ENCODE data around the gene CDK14. TPM values are rescaled to one million over a fixed set of nuclear protein-coding genes. Genes with fewer than 3 reads are reported as not detected.

The CDK14 gene
- total and polyA plus RNA-seq, 10 of the 15 experiments (the other 5 are each of a cell fraction or from before 2014, with no cell fraction given): 6.5 to 61.3 (median 24.2) TPM

DNA sequence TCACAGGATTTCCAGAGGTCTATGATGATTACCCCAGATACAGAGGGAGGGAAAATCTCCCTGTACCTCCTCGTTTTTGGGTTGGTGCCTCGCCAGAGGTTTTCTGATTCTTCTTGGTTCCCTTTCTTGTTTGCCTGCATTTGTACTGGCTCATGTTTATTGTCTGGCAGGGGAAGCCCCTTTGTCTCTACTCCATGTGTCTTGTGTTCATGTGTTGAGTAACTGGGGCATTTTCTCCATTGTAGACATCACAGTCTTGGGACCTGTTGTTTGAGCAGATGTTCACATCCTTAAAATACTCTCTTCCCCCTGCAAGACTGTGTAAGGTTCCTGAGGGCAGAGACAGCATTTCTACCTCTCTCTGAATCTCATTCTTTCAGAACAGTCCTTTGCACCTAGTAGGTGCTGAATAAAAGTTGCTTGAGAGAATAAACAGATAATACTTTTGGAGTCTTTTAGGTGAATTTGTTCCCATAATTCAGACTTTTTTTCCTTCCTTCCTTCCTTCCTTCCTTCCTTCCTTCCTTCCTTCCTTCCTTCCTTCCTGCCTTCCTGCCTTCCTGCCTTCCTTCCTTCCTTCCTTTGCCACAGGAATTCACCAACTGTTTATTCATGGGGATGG, 25.1 kb downstream of the CDK14 start:
- ChIA-PET SMC1A (ENCODE audit: uncharacterized antibody, unreplicated experiment) (interaction anchor here (0.8 to 2.3 kb wide), 7 partner anchors 11 to 88 kb away, joined by 3 to 9 read pairs (median 6); no protein-coding TSS in a partner anchor), RAD21 (ENCODE audit: unreplicated experiment) (interaction anchor here (1.0 to 1.4 kb wide), 2 partner anchors 10 to 13 kb away, joined by 3 read pairs; no protein-coding TSS in a partner anchor), CTCF (interaction anchor here (1.2 to 4.3 kb wide), 3 partner anchors 9 to 413 kb away, joined by 3 to 22 read pairs (median 6); no protein-coding TSS in a partner anchor), POLR2A (no interaction called here)
- FAIRE-seq (no peak), DNase-seq (ENCODE audit: low read depth, low spot score) (no peak), ATAC-seq (peak; percentile 88)
- Histone ChIP-seq H4K20me1 (ENCODE audit: control insufficient read depth, insufficient read depth) (no peaks in the 10 kb centered on the region), H3K9me3 (replicated peaks; ENCODE audit: control insufficient read depth, insufficient read depth, low read length) (no peaks in the 10 kb centered on the region), H3K4me3 (no peak overlapping the region), H3K4me2 (ENCODE audit: control insufficient read depth, insufficient read depth) (no peak overlapping the region), H3K79me2 (ENCODE audit: control insufficient read depth, insufficient read depth, low read length) (no peaks in the 10 kb centered on the region), H3K9ac (ENCODE audit: control insufficient read depth, insufficient read depth, low read length) (no peak overlapping the region), H3K4me1 (ENCODE audit: control insufficient read depth, insufficient read depth, low read length) (no peaks in the 10 kb centered on the region), H3K27me3 (replicated peaks in 1 of 2; ENCODE audit: control insufficient read depth in 2 of 2, insufficient read depth in 2 of 2, low read length in 1 of 2) (no peaks in the 10 kb centered on the region), H3K27ac (ENCODE audit: control insufficient read depth, insufficient read depth) (no peak overlapping the region), H2AFZ (ENCODE audit: control insufficient read depth, low read depth, low read length) (no peak overlapping the region; the same call in 1 of the 2 replicates), H3K36me3 (ENCODE audit: control insufficient read depth in 2 of 2, insufficient read depth in 2 of 2, low read length in 1 of 2) (no peaks in the 10 kb centered on the region; a peak in 1 of 4 replicates)
- intact Hi-C loops (cut with micrococcal nuclease; ENCODE audit: unreplicated experiment) (no loop called here), in situ Hi-C loops (cut with MboI) (no loop called here)
- TF ChIP-seq TAF1 (IDR thresholded peaks at IDR 0.05; ENCODE audit: borderline replicate concordance, low read depth, low read length): no peak
- TF ChIP-seq NR2F1 (conservative IDR thresholded peaks at IDR 0.05): no peak
- no peak for TF ChIP-seq MYB (IDR thresholded peaks at IDR 0.05; ENCODE audit: borderline replicate concordance, low read depth, low read length)
- TF ChIP-seq, protein P1, sequence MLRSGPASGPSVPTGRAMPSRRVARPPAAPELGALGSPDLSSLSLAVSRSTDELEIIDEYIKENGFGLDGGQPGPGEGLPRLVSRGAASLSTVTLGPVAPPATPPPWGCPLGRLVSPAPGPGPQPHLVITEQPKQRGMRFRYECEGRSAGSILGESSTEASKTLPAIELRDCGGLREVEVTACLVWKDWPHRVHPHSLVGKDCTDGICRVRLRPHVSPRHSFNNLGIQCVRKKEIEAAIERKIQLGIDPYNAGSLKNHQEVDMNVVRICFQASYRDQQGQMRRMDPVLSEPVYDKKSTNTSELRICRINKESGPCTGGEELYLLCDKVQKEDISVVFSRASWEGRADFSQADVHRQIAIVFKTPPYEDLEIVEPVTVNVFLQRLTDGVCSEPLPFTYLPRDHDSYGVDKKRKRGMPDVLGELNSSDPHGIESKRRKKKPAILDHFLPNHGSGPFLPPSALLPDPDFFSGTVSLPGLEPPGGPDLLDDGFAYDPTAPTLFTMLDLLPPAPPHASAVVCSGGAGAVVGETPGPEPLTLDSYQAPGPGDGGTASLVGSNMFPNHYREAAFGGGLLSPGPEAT (IDR thresholded peaks at IDR 0.05; ENCODE audit: low read depth): 0 out of 2 replicates have a peak, but pooled peaks have one; percentile 23
- TF ChIP-seq MXI1 (IDR thresholded peaks at IDR 0.05; ENCODE audit: low read depth, low read length): no peak
- no peak for TF ChIP-seq MEF2A (IDR thresholded peaks at IDR 0.05; ENCODE audit: insufficient read depth, low read depth, low read length)
- TF ChIP-seq ZBED1 (IDR thresholded peaks at IDR 0.05; ENCODE audit: borderline replicate concordance): 0 out of 2 replicates have a peak, but pooled peaks have one; percentile 19
- TF ChIP-seq MTA3 (IDR thresholded peaks at IDR 0.05; ENCODE audit: borderline replicate concordance, low read length): no peak; the same call in 1 of the 2 replicates
- TF ChIP-seq EED (IDR thresholded peaks at IDR 0.05; ENCODE audit: low read depth): peak; percentile 71
- TF ChIP-seq, protein P2, sequence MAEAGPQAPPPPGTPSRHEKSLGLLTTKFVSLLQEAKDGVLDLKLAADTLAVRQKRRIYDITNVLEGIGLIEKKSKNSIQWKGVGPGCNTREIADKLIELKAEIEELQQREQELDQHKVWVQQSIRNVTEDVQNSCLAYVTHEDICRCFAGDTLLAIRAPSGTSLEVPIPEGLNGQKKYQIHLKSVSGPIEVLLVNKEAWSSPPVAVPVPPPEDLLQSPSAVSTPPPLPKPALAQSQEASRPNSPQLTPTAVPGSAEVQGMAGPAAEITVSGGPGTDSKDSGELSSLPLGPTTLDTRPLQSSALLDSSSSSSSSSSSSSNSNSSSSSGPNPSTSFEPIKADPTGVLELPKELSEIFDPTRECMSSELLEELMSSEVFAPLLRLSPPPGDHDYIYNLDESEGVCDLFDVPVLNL (IDR thresholded peaks at IDR 0.05; ENCODE audit: low read depth, low read length): no peak
- TF ChIP-seq ETV6 (conservative IDR thresholded peaks at IDR 0.05 in 1 of 2, IDR thresholded peaks at IDR 0.05 in 1 of 2; ENCODE audit: borderline replicate concordance in 1 of 2, low read depth in 1 of 2): peak in 1 of 2 experiments; percentile 92; a peak in 2 of 4 replicates
- no peak for TF ChIP-seq ZZZ3 (IDR thresholded peaks at IDR 0.05; ENCODE audit: control insufficient read depth, insufficient read length, low read depth)
- peak in 1 of 2 experiments; percentile 13; a peak in 1 of 4 replicates for TF ChIP-seq IKZF2 (IDR thresholded peaks at IDR 0.05)
- no peak for TF ChIP-seq ZNF622 (IDR thresholded peaks at IDR 0.05)
- TF ChIP-seq IKZF1 (conservative IDR thresholded peaks at IDR 0.05): no peak; the same call in 1 of the 2 replicates
- TF ChIP-seq FOXM1 (IDR thresholded peaks at IDR 0.05; ENCODE audit: low read depth, low read length): 0 out of 2 replicates have a peak, but pooled peaks have one; percentile 29
- no peak for TF ChIP-seq SIN3A (IDR thresholded peaks at IDR 0.05; ENCODE audit: low read depth, low read length)
- TF ChIP-seq CEBPB (IDR thresholded peaks at IDR 0.05; ENCODE audit: borderline replicate concordance in 1 of 2, low read depth in 2 of 2, low read length in 2 of 2): no peak
- BruUV-seq (replicated peaks): no TSS peak
- WGBS (ENCODE audit: insufficient coverage, insufficient replicate concordance, low lambda C conversion rate, missing lambda C conversion rate): 0% methylated on average over 2 of the region's 2 CpGs

Data from GM12878 (cell line).